CD8-positive, alpha-beta memory T cell (primary cell): ENCODE data around the gene HOXD10. TPM values are rescaled to one million over a fixed set of nuclear protein-coding genes. Genes with fewer than 3 reads are reported as not detected.

Experiments
- CTCF ChIA-PET: fragments of 350-600 bp; sonication (Branson Sonifier 250); formaldehyde crosslinking; loops from one replicate; lab custom pipeline; 2021; ENCODE audit warnings: antibody characterized with exemption; lab: Charles Lee
- POLR2A ChIA-PET: fragments of 350-600 bp; sonication (Branson Sonifier 250); formaldehyde crosslinking; loops from one replicate; lab custom pipeline; 2021; ENCODE audit warnings: antibody characterized with exemption; lab: Charles Lee
- DNase-seq, 5 donors: peaks; one replicate each; pipeline versions ENCODE4 v3.0.0 to v3.0.0-alpha.2; 2020 to 2022; ENCODE audit warnings: mixed read lengths in 1 of 5
- H3K27ac ChIP-seq: one replicate; pipeline ENCODE4 v1.7.0; 2013; ENCODE audit warnings: low read depth, mild to moderate bottlenecking, low read length, moderate library complexity
- H3K27me3 ChIP-seq: 2 replicates; pipeline ENCODE4 v1.7.0; 2013; ENCODE audit warnings: low read length, mild to moderate bottlenecking; ENCODE audit not compliant: insufficient read depth, poor library complexity, severe bottlenecking
- H3K36me3 ChIP-seq: 2 replicates; pipeline ENCODE4 v1.7.0; 2013; ENCODE audit warnings: mild to moderate bottlenecking, low read length, moderate library complexity; ENCODE audit not compliant: insufficient read depth
- H3K4me1 ChIP-seq: 2 replicates; pipeline ENCODE4 v1.7.0; 2013; ENCODE audit warnings: mild to moderate bottlenecking, low read length, moderate library complexity; ENCODE audit not compliant: insufficient read depth
- H3K4me3 ChIP-seq: 2 replicates; pipeline ENCODE4 v1.7.0; 2013; ENCODE audit warnings: mild to moderate bottlenecking, low read length
- H3K9me3 ChIP-seq: 2 replicates; pipeline ENCODE4 v1.7.0; 2013; ENCODE audit warnings: mild to moderate bottlenecking, low read length
- H3K27ac Mint-ChIP-seq, 8 donors: one replicate each; pipeline ENCODE4 v1.8.0; 2020 to 2021; ENCODE audit warnings: mixed read lengths in 8 of 8, mild to moderate bottlenecking in 6 of 8, inconsistent platforms in 3 of 8, moderate library complexity in 3 of 8
- H3K27me3 Mint-ChIP-seq, 2 donors: one replicate each; pipeline ENCODE4 v1.8.0; 2020 to 2021; ENCODE audit warnings: mixed read lengths in 2 of 2, mild to moderate bottlenecking in 1 of 2, moderate library complexity in 1 of 2
- H3K36me3 Mint-ChIP-seq, 3 donors: one replicate each; pipeline ENCODE4 v1.8.0; 2020 to 2021; ENCODE audit warnings: mixed read lengths in 3 of 3, inconsistent platforms in 1 of 3, mild to moderate bottlenecking in 1 of 3
- H3K4me1 Mint-ChIP-seq, 3 donors: one replicate each; pipeline ENCODE4 v1.8.0; 2020 to 2021; ENCODE audit warnings: mixed read lengths in 3 of 3, inconsistent platforms in 1 of 3, mild to moderate bottlenecking in 1 of 3
- H3K4me3 Mint-ChIP-seq, 7 donors: one replicate each; pipeline ENCODE4 v1.8.0; 2020 to 2021; ENCODE audit warnings: mixed read lengths in 7 of 7, mild to moderate bottlenecking in 6 of 7, moderate library complexity in 4 of 7, inconsistent platforms in 2 of 7
- H3K9me3 Mint-ChIP-seq, 5 donors: one replicate each; pipeline ENCODE4 v1.8.0; 2020 to 2022; ENCODE audit warnings: mixed read lengths in 5 of 5, mild to moderate bottlenecking in 3 of 5, moderate library complexity in 2 of 5, inconsistent platforms in 1 of 5
- polyA plus RNA-seq: library from polyadenylated mRNA; unstranded; fragments of 300-500 nt; fragmentation: Illumina TruSeq; gene quantifications from one replicate; pipeline ENCODE4 v1.2.3, GENCODE V29; 2021
- total RNA-seq, 2 experiments: library from RNA; stranded (reverse); gene quantifications; one replicate each; pipeline ENCODE4 v1.2.3, GENCODE V29; 2021

HOXD10 gene
- total and polyA plus RNA-seq, 3 experiments from 2014 or later = not detected

- Histone ChIP-seq H3K27ac (no peak overlapping the region), H3K9me3 (no peaks in the 10 kb centered on the region), H3K4me1 (no peaks in the 10 kb centered on the region), H3K36me3 (no peaks in the 10 kb centered on the region), H3K4me3 (no peak overlapping the region), H3K27me3 (peaks cover 81% of the 10 kb centered on the region)
- H3K4me1 Mint-ChIP-seq = peaks cover 18 to 31% (median 26%) of the 10 kb centered on the region in 3 donors
- H3K27ac Mint-ChIP-seq = peak overlapping the region in 4 of 8 donors; percentile 22 to 84 (median 58)
- H3K36me3 Mint-ChIP-seq = no peaks in the 10 kb centered on the region
- ChIA-PET POLR2A (no interaction called here), CTCF (interaction anchor here (1.5 to 2.1 kb wide), 2 partner anchors 18 to 24 kb away, joined by 4 to 9 read pairs; no protein-coding TSS in a partner anchor)
- no peak for DNase-seq
- H3K9me3 Mint-ChIP-seq = peaks cover 0 to 33% (median 8%) of the 10 kb centered on the region in 5 donors
- peaks cover 84 to 89% of the 10 kb centered on the region in 2 donors for H3K27me3 Mint-ChIP-seq
- peak overlapping the region in 4 of 7 donors; percentile 19 to 43 (median 34) for H3K4me3 Mint-ChIP-seq
Observed at GRCh38 chr2:176109192-176109901, 7.2 kb upstream of the HOXD10 start.

- ChIA-PET POLR2A (no interaction called here), CTCF (interaction anchor here (0.9 to 2.1 kb wide), 4 partner anchors 12 to 444 kb away, joined by 3 to 9 read pairs (median 4); no protein-coding TSS in a partner anchor)
- peaks cover 81% of the 10 kb centered on the region for H3K27me3 ChIP-seq
- Mint-ChIP-seq H3K36me3 (no peaks in the 10 kb centered on the region), H3K27ac (peak overlapping the region in 2 of 8 donors; percentile 57 to 84), H3K4me1 (peaks cover 17 to 29% (median 26%) of the 10 kb centered on the region in 3 donors), H3K9me3 (peaks cover 0 to 32% (median 8%) of the 10 kb centered on the region in 5 donors), H3K4me3 (peak overlapping the region in 2 of 7 donors; percentile 12 to 29), H3K27me3 (peaks cover 81 to 89% of the 10 kb centered on the region in 2 donors)
- no peaks in the 10 kb centered on the region for H3K36me3 ChIP-seq
- no peaks in the 10 kb centered on the region for H3K9me3 ChIP-seq
- no peak for DNase-seq
- no peak overlapping the region for H3K27ac ChIP-seq
- H3K4me3 ChIP-seq = no peak overlapping the region
- H3K4me1 ChIP-seq = no peaks in the 10 kb centered on the region
Observed at GRCh38 chr2:176109946-176110345, 6.6 kb upstream of the HOXD10 start.

- CTCF ChIA-PET = interaction anchor here (0.9 to 2.1 kb wide), 6 partner anchors 8 to 443 kb away, joined by 3 to 9 read pairs (median 4); no protein-coding TSS in a partner anchor
Observed at GRCh38 chr2:176110415-176111308, 5.9 kb upstream of the HOXD10 start.

GRCh38 chr2:176111309-176111663, 5.3 kb upstream of the HOXD10 start:
- Histone ChIP-seq H3K4me1 (no peaks in the 10 kb centered on the region), H3K36me3 (no peaks in the 10 kb centered on the region), H3K4me3 (no peak overlapping the region), H3K27ac (no peak overlapping the region), H3K27me3 (peaks cover 81% of the 10 kb centered on the region), H3K9me3 (no peaks in the 10 kb centered on the region)
- ChIA-PET CTCF (interaction anchor here (1.0 to 2.1 kb wide), 4 partner anchors 9 to 19 kb away, joined by 3 to 9 read pairs (median 4); no protein-coding TSS in a partner anchor), POLR2A (no interaction called here)
- H3K27me3 Mint-ChIP-seq = peaks cover 83 to 86% of the 10 kb centered on the region in 2 donors
- H3K4me3 Mint-ChIP-seq = peak overlapping the region in 1 of 7 donors; percentile 29
- H3K4me1 Mint-ChIP-seq = peaks cover 11 to 21% (median 18%) of the 10 kb centered on the region in 3 donors
- H3K36me3 Mint-ChIP-seq = no peaks in the 10 kb centered on the region
- H3K9me3 Mint-ChIP-seq = peaks cover 0 to 28% (median 8%) of the 10 kb centered on the region in 5 donors
- H3K27ac Mint-ChIP-seq = peak overlapping the region in 2 of 8 donors; percentile 26 to 84
- DNase-seq = no peak

More at GRCh38 chr2:176110415-176111308, 5.9 kb upstream of the HOXD10 start:
- Histone ChIP-seq H3K4me1 (no peaks in the 10 kb centered on the region), H3K9me3 (no peaks in the 10 kb centered on the region), H3K27me3 (peaks cover 81% of the 10 kb centered on the region), H3K4me3 (no peak overlapping the region), H3K27ac (no peak overlapping the region), H3K36me3 (no peaks in the 10 kb centered on the region)
- Mint-ChIP-seq H3K4me3 (peak overlapping the region in 1 of 7 donors; percentile 29), H3K9me3 (peaks cover 0 to 31% (median 8%) of the 10 kb centered on the region in 5 donors), H3K4me1 (peaks cover 16 to 26% (median 24%) of the 10 kb centered on the region in 3 donors), H3K27ac (peak overlapping the region in 2 of 8 donors; percentile 34 to 84), H3K36me3 (no peaks in the 10 kb centered on the region), H3K27me3 (peaks cover 84 to 87% of the 10 kb centered on the region in 2 donors)
- no peak for DNase-seq
- POLR2A ChIA-PET = no interaction called here

GRCh38 chr2:176111846-176112374, 4.7 kb upstream of the HOXD10 start:
- peaks cover 0 to 28% (median 8%) of the 10 kb centered on the region in 5 donors for H3K9me3 Mint-ChIP-seq
- Histone ChIP-seq H3K9me3 (no peaks in the 10 kb centered on the region), H3K27me3 (peaks cover 83% of the 10 kb centered on the region)

GRCh38 chr2:176112375-176113302, 3.9 kb upstream of the HOXD10 start:
- H3K27me3 ChIP-seq = peaks cover 90% of the 10 kb centered on the region
- no peak overlapping the region for H3K27ac ChIP-seq
- Mint-ChIP-seq H3K9me3 (peaks cover 0 to 29% (median 6%) of the 10 kb centered on the region in 5 donors), H3K4me1 (peaks cover 6 to 19% (median 12%) of the 10 kb centered on the region in 3 donors), H3K27ac (peak overlapping the region in 2 of 8 donors; percentile 7 to 62), H3K27me3 (peaks cover 89 to 92% of the 10 kb centered on the region in 2 donors), H3K36me3 (no peaks in the 10 kb centered on the region), H3K4me3 (peak overlapping the region in 3 of 7 donors; percentile 5 to 46 (median 40))
- POLR2A ChIA-PET = no interaction called here
- H3K9me3 ChIP-seq = no peaks in the 10 kb centered on the region
- CTCF ChIA-PET = interaction anchor here (1.0 kb wide), 1 partner anchor 15 kb away, joined by 3 read pairs; no protein-coding TSS in a partner anchor
- H3K4me3 ChIP-seq = no peak overlapping the region
- no peaks in the 10 kb centered on the region for H3K36me3 ChIP-seq
- no peak for DNase-seq
- no peaks in the 10 kb centered on the region for H3K4me1 ChIP-seq

More at GRCh38 chr2:176111846-176112374, 4.7 kb upstream of the HOXD10 start:
- Mint-ChIP-seq H3K36me3 (no peaks in the 10 kb centered on the region), H3K4me1 (peaks cover 9 to 19% (median 15%) of the 10 kb centered on the region in 3 donors), H3K27ac (peak overlapping the region in 4 of 8 donors; percentile 7 to 84 (median 60)), H3K4me3 (peak overlapping the region in 2 of 7 donors; percentile 8 to 27), H3K27me3 (peaks cover 87 to 89% of the 10 kb centered on the region in 2 donors)
- Histone ChIP-seq H3K4me3 (no peak overlapping the region), H3K4me1 (no peaks in the 10 kb centered on the region), H3K27ac (no peak overlapping the region), H3K36me3 (no peaks in the 10 kb centered on the region)
- POLR2A ChIA-PET = no interaction called here
- CTCF ChIA-PET = interaction anchor here (1.0 to 1.7 kb wide), 3 partner anchors 14 to 19 kb away, joined by 3 to 4 read pairs (median 3); no protein-coding TSS in a partner anchor
- DNase-seq = no peak
